ENCODE data around the gene SLC51A. TPM values are rescaled to one million over a fixed set of nuclear protein-coding genes. Genes with fewer than 3 reads are reported as not detected.

Gene SLC51A
- total and polyA plus RNA-seq, 4 donors = 0.33 to 15.4 (median 4.6) TPM

- no peak overlapping the region for H3K4me3 ChIP-seq (ENCODE audit: low read depth, low read length)
- peak overlapping the region; percentile 57 for H3K27ac ChIP-seq (ENCODE audit: low read depth, low read length)
- WGBS (ENCODE audit: insufficient coverage) = 66% methylated on average over 13 of the region's 14 CpGs
- H3K4me1 ChIP-seq (ENCODE audit: control insufficient read depth, insufficient read depth, low read length) = peaks cover 44% of the 10 kb centered on the region
- no peaks in the 10 kb centered on the region for H3K9me3 ChIP-seq (ENCODE audit: control insufficient read depth, insufficient read depth, low read length)
- H3K36me3 ChIP-seq (ENCODE audit: control insufficient read depth, insufficient read depth, low read length) = peaks cover 3% of the 10 kb centered on the region
- no peak for DNase-seq (ENCODE audit: low read depth in 4 of 6, low spot score in 6 of 6)
- H3K27me3 ChIP-seq (ENCODE audit: control insufficient read depth, insufficient read depth, low read length) = no peaks in the 10 kb centered on the region
These were observed 23.7 kb upstream of the SLC51A start for GRCh38 chr3:196192524-196193051.

- Histone ChIP-seq H3K27ac (ENCODE audit: low read depth, low read length) (no peak overlapping the region), H3K27me3 (ENCODE audit: control insufficient read depth, insufficient read depth, low read length) (no peaks in the 10 kb centered on the region), H3K4me3 (ENCODE audit: low read depth, low read length) (no peak overlapping the region), H3K9me3 (ENCODE audit: control insufficient read depth, insufficient read depth, low read length) (no peaks in the 10 kb centered on the region), H3K36me3 (ENCODE audit: control insufficient read depth, insufficient read depth, low read length) (peaks cover 5% of the 10 kb centered on the region), H3K4me1 (ENCODE audit: control insufficient read depth, insufficient read depth, low read length) (peaks cover 43% of the 10 kb centered on the region)
- peak in 1 of 6 donors; percentile 76 for DNase-seq (ENCODE audit: low read depth in 4 of 6, low spot score in 6 of 6)
- 56% methylated on average over 12 of the region's 15 CpGs for WGBS (ENCODE audit: insufficient coverage)
These were observed 23.1 kb upstream of the SLC51A start for GRCh38 chr3:196193133-196193735.

- peaks cover 5% of the 10 kb centered on the region for H3K36me3 ChIP-seq (ENCODE audit: control insufficient read depth, insufficient read depth, low read length)
- no peaks in the 10 kb centered on the region for H3K9me3 ChIP-seq (ENCODE audit: control insufficient read depth, insufficient read depth, low read length)
- no peak for DNase-seq (ENCODE audit: low read depth in 4 of 6, low spot score in 6 of 6)
- no peak overlapping the region for H3K4me3 ChIP-seq (ENCODE audit: low read depth, low read length)
- H3K4me1 ChIP-seq (ENCODE audit: control insufficient read depth, insufficient read depth, low read length) = peaks cover 43% of the 10 kb centered on the region
- WGBS (ENCODE audit: insufficient coverage) = 69% methylated on average over 11 of the region's 13 CpGs
- no peaks in the 10 kb centered on the region for H3K27me3 ChIP-seq (ENCODE audit: control insufficient read depth, insufficient read depth, low read length)
- H3K27ac ChIP-seq (ENCODE audit: low read depth, low read length) = no peak overlapping the region
These were observed 22.4 kb upstream of the SLC51A start for GRCh38 chr3:196193736-196194541.

GRCh38 chr3:196194542-196194915, 21.8 kb upstream of the SLC51A start:
- Histone ChIP-seq H3K4me3 (ENCODE audit: low read depth, low read length) (no peak overlapping the region), H3K9me3 (ENCODE audit: control insufficient read depth, insufficient read depth, low read length) (no peaks in the 10 kb centered on the region), H3K4me1 (ENCODE audit: control insufficient read depth, insufficient read depth, low read length) (peaks cover 41% of the 10 kb centered on the region), H3K27me3 (ENCODE audit: control insufficient read depth, insufficient read depth, low read length) (no peaks in the 10 kb centered on the region), H3K36me3 (ENCODE audit: control insufficient read depth, insufficient read depth, low read length) (peaks cover 5% of the 10 kb centered on the region), H3K27ac (ENCODE audit: low read depth, low read length) (no peak overlapping the region)
- WGBS (ENCODE audit: insufficient coverage) = 95% methylated on average over 4 of the region's 5 CpGs
- no peak for DNase-seq (ENCODE audit: low read depth in 4 of 6, low spot score in 6 of 6)

GRCh38 chr3:196195664-196196265, 20.6 kb upstream of the SLC51A start:
- no peak overlapping the region for H3K27ac ChIP-seq (ENCODE audit: low read depth, low read length)
- no peak overlapping the region for H3K4me3 ChIP-seq (ENCODE audit: low read depth, low read length)
- peaks cover 5% of the 10 kb centered on the region for H3K36me3 ChIP-seq (ENCODE audit: control insufficient read depth, insufficient read depth, low read length)
- 92% methylated on average over 6 of the region's 14 CpGs for WGBS (ENCODE audit: insufficient coverage)
- H3K27me3 ChIP-seq (ENCODE audit: control insufficient read depth, insufficient read depth, low read length) = no peaks in the 10 kb centered on the region
- peaks cover 30% of the 10 kb centered on the region for H3K4me1 ChIP-seq (ENCODE audit: control insufficient read depth, insufficient read depth, low read length)
- no peaks in the 10 kb centered on the region for H3K9me3 ChIP-seq (ENCODE audit: control insufficient read depth, insufficient read depth, low read length)
- DNase-seq (ENCODE audit: low read depth in 4 of 6, low spot score in 6 of 6) = no peak

GRCh38 chr3:196197524-196197923, 18.8 kb upstream of the SLC51A start:
- Histone ChIP-seq H3K27ac (ENCODE audit: low read depth, low read length) (no peak overlapping the region), H3K36me3 (ENCODE audit: control insufficient read depth, insufficient read depth, low read length) (peaks cover 5% of the 10 kb centered on the region), H3K27me3 (ENCODE audit: control insufficient read depth, insufficient read depth, low read length) (no peaks in the 10 kb centered on the region), H3K9me3 (ENCODE audit: control insufficient read depth, insufficient read depth, low read length) (no peaks in the 10 kb centered on the region), H3K4me1 (ENCODE audit: control insufficient read depth, insufficient read depth, low read length) (peaks cover 27% of the 10 kb centered on the region), H3K4me3 (ENCODE audit: low read depth, low read length) (no peak overlapping the region)
- no peak for DNase-seq (ENCODE audit: low read depth in 4 of 6, low spot score in 6 of 6)
- WGBS (ENCODE audit: insufficient coverage) = 88% methylated on average over 17 of the region's 17 CpGs

GRCh38 chr3:196198081-196198675, 18.2 kb upstream of the SLC51A start:
- Histone ChIP-seq H3K9me3 (ENCODE audit: control insufficient read depth, insufficient read depth, low read length) (no peaks in the 10 kb centered on the region), H3K27ac (ENCODE audit: low read depth, low read length) (no peak overlapping the region), H3K27me3 (ENCODE audit: control insufficient read depth, insufficient read depth, low read length) (no peaks in the 10 kb centered on the region), H3K4me3 (ENCODE audit: low read depth, low read length) (no peak overlapping the region), H3K4me1 (ENCODE audit: control insufficient read depth, insufficient read depth, low read length) (peaks cover 26% of the 10 kb centered on the region), H3K36me3 (ENCODE audit: control insufficient read depth, insufficient read depth, low read length) (peaks cover 5% of the 10 kb centered on the region)
- DNase-seq (ENCODE audit: low read depth in 4 of 6, low spot score in 6 of 6) = no peak
- 83% methylated on average over 13 of the region's 15 CpGs for WGBS (ENCODE audit: insufficient coverage)

GRCh38 chr3:196198771-196199753, 17.3 kb upstream of the SLC51A start:
- no peaks in the 10 kb centered on the region for H3K9me3 ChIP-seq (ENCODE audit: control insufficient read depth, insufficient read depth, low read length)
- H3K4me3 ChIP-seq (ENCODE audit: low read depth, low read length) = no peak overlapping the region
- DNase-seq (ENCODE audit: low read depth in 4 of 6, low spot score in 6 of 6) = peak in 1 of 6 donors; percentile 42
- peaks cover 5% of the 10 kb centered on the region for H3K36me3 ChIP-seq (ENCODE audit: control insufficient read depth, insufficient read depth, low read length)
- peaks cover 17% of the 10 kb centered on the region for H3K4me1 ChIP-seq (ENCODE audit: control insufficient read depth, insufficient read depth, low read length)
- H3K27me3 ChIP-seq (ENCODE audit: control insufficient read depth, insufficient read depth, low read length) = no peaks in the 10 kb centered on the region
- WGBS (ENCODE audit: insufficient coverage) = 89% methylated on average over 12 of the region's 19 CpGs
- no peak overlapping the region for H3K27ac ChIP-seq (ENCODE audit: low read depth, low read length)

Data from spinal cord (tissue), 10 donors.